K562 (cell line): ENCODE data around the gene PTPN11. TPM values are rescaled to one million over a fixed set of nuclear protein-coding genes. Genes with fewer than 3 reads are reported as not detected.

Source experiments
- AFF4 ChIP-seq: sonication (generic); formaldehyde crosslinking; IDR thresholded peaks from 2 replicates; pipeline ENCODE4 v1.8.0; 2023; ENCODE audit warnings: mild to moderate bottlenecking, missing genetic modification reagents
- ATF3 ChIP-seq, 2 experiments: fragments of 450-650 bp in 1 of 2; sonication (generic) in 1 of 2; formaldehyde crosslinking in 1 of 2; IDR thresholded peaks in 1 of 2; conservative IDR thresholded peaks in 1 of 2; 2 replicates each; pipeline versions ENCODE4 v1.6.1 to v1.8.1; 2016 to 2023; ENCODE audit warnings: mild to moderate bottlenecking in 2 of 2, moderate library complexity in 2 of 2, inconsistent platforms in 1 of 2, missing genetic modification reagents in 1 of 2
- CCNT2 ChIP-seq: IDR thresholded peaks from 2 replicates; pipeline ENCODE4 v1.6.1; 2011; ENCODE audit warnings: borderline replicate concordance, low read depth, mild to moderate bottlenecking, moderate library complexity, mixed read lengths, low read length; ENCODE audit not compliant: insufficient read length; ENCODE audit errors: extremely low read depth
- CREB1 ChIP-seq, 2 experiments: sonication (generic) in 1 of 2; formaldehyde crosslinking in 1 of 2; IDR thresholded peaks; 2 replicates each; pipeline versions ENCODE4 v1.6.1 to v1.8.0; 2012 to 2022; ENCODE audit warnings: inconsistent platforms in 1 of 2, mild to moderate bottlenecking in 1 of 2, missing genetic modification reagents in 1 of 2, moderate library complexity in 1 of 2
- CREB3 ChIP-seq: fragments of 450-650 bp; conservative IDR thresholded peaks from 2 replicates; pipeline ENCODE4 v1.6.1; 2016; ENCODE audit warnings: missing genetic modification characterization, low read depth, mild to moderate bottlenecking, missing compliant biosample characterization, moderate library complexity
- HDAC3 ChIP-seq: fragments of 450-650 bp; IDR thresholded peaks from 2 replicates; pipeline ENCODE4 v1.6.1; 2018; ENCODE audit warnings: borderline replicate concordance, mild to moderate bottlenecking, moderate library complexity; ENCODE audit not compliant: partially characterized antibody
- HNRNPUL1 ChIP-seq: fragments of 200-400 bp; formaldehyde crosslinking; IDR thresholded peaks from 2 replicates; pipeline ENCODE4 v1.6.1; 2017; ENCODE audit warnings: low read length
- NR2F6 ChIP-seq: fragments of 450-650 bp; formaldehyde crosslinking; IDR thresholded peaks from 2 replicates; pipeline ENCODE4 v1.4.0; 2020; ENCODE audit warnings: mild to moderate bottlenecking
- POLR2H ChIP-seq: IDR thresholded peaks from 2 replicates; pipeline ENCODE4 v1.6.1; 2016; ENCODE audit warnings: missing genetic modification characterization, low read depth, mild to moderate bottlenecking, control low read depth, missing compliant biosample characterization, moderate library complexity
- PTTG1 ChIP-seq: fragments of 450-650 bp; IDR thresholded peaks from 2 replicates; pipeline ENCODE4 v1.6.1; 2016; ENCODE audit warnings: low read depth, mild to moderate bottlenecking, missing genetic modification characterization, missing compliant biosample characterization
- TRIM28 ChIP-seq: fragments of 450-650 bp; IDR thresholded peaks from 2 replicates; pipeline ENCODE4 v1.6.1; 2017
- U2AF2 ChIP-seq: fragments of 200-400 bp; formaldehyde crosslinking; optimal IDR thresholded peaks from 2 replicates; pipeline ENCODE3; 2017; ENCODE audit warnings: low read depth, mild to moderate bottlenecking, low read length
- ZNF280B ChIP-seq: fragments of 250-450 bp; sonication (Bioruptor Pico); IDR thresholded peaks from 2 replicates; pipeline ENCODE4 v1.5.1; 2021; ENCODE audit warnings: mild to moderate bottlenecking
- ZNF395 ChIP-seq: fragments of 200-800 bp; sonication (Bioruptor generic); IDR thresholded peaks from 2 replicates; pipeline ENCODE4 v1.6.1; 2017; ENCODE audit warnings: missing genetic modification characterization, missing compliant biosample characterization
- ZNF764 ChIP-seq: fragments of 250-450 bp; sonication (Bioruptor Pico); IDR thresholded peaks from 2 replicates; pipeline ENCODE4 v1.4.0; 2020; ENCODE audit warnings: low read depth, mild to moderate bottlenecking, moderate library complexity
- polyA plus RNA-seq, 8 experiments: library from polyadenylated mRNA; depleted of rRNA in 4 of 8; stranded (reverse) in 5 of 8; unstranded in 3 of 8; fragments of >200 nt; fragmentation: Nextera tagmentation in 2 of 8; fragmentation: Illumina TruSeq in 1 of 8; extraction: Ambion mirVana in 2 of 8; extraction: Trizol in 1 of 8; gene quantifications; 2 replicates each; pipeline versions ENCODE4 v1.2.1 to v1.2.3, GENCODE V29; 2011 to 2014; ENCODE audit warnings: inconsistent platforms in 1 of 8, missing spikeins in 1 of 8
- total RNA-seq, 7 experiments: library from RNA; depleted of rRNA in 6 of 7; stranded (reverse); fragments of >200 nt in 6 of 7; fragmentation: Illumina TruSeq in 2 of 7; extraction: Trizol in 2 of 7; gene quantifications; 2 replicates each; pipeline versions ENCODE4 v1.2.1 to v1.2.3, GENCODE V29; 2011 to 2021; ENCODE audit warnings: low replicate concordance in 1 of 7

The PTPN11 gene
- total and polyA plus RNA-seq, 9 of the 15 experiments (the other 6 are each of a cell fraction or from before 2014, with no cell fraction given): 22.5 to 126 (median 79.7) TPM

- TF ChIP-seq AFF4: no peak
- TF ChIP-seq ZNF764 (CRISPR knock-in tag): no peak
- TF ChIP-seq ZNF280B (CRISPR knock-in tag): no peak
- no peak for TF ChIP-seq HNRNPUL1
- TF ChIP-seq NR2F6 (CRISPR knock-in tag): no peak
- no peak for TF ChIP-seq HDAC3
- no peak for TF ChIP-seq CREB1 (IDR thresholded peaks at IDR 0.05)
- TF ChIP-seq CREB1 (CRISPR knock-in tag; IDR thresholded peaks at IDR 0.05): no peak
- peak; percentile 52; the same call in 1 of the 2 replicates for TF ChIP-seq ATF3 (IDR thresholded peaks at IDR 0.05)
- no peak for TF ChIP-seq ATF3 (CRISPR knock-in tag; conservative IDR thresholded peaks at IDR 0.05)
- no peak for TF ChIP-seq CREB3 (tag)
- no peak for TF ChIP-seq TRIM28
- no peak for TF ChIP-seq POLR2H (tag)
- no peak for TF ChIP-seq CCNT2
- TF ChIP-seq PTTG1 (tag): no peak
- no peak for TF ChIP-seq ZNF395 (CRISPR knock-in tag)
- TF ChIP-seq U2AF2: no peak
These were observed 32.0 kb upstream of the PTPN11 start (continued) for GRCh38 chr12:112386726-112387125.
